Measurements from ENCODE around the gene GLP2R.

Gene GLP2R

GRCh38 chr17:9922012-9922848, 96.5 kb downstream of the GLP2R start:
- no peak for DNase-seq (ENCODE audit: low read depth in 2 of 2)

- no peak for DNase-seq (ENCODE audit: low read depth in 2 of 2)
These were observed 99.0 kb downstream of the GLP2R start for GRCh38 chr17:9924735-9925191.

GRCh38 chr17:9925457-9925856, 99.7 kb downstream of the GLP2R start:
- no peak for DNase-seq (ENCODE audit: low read depth in 2 of 2)

- no peak for DNase-seq (ENCODE audit: low read depth in 2 of 2)
These were observed 100.6 kb downstream of the GLP2R start for GRCh38 chr17:9926150-9926804.

GRCh38 chr17:9928601-9929333, 103.0 kb downstream of the GLP2R start:
- no peak for DNase-seq (ENCODE audit: low read depth in 2 of 2)

GRCh38 chr17:9929871-9930270, 104.1 kb downstream of the GLP2R start:
- DNase-seq (ENCODE audit: low read depth in 2 of 2): no peak

- DNase-seq (ENCODE audit: low read depth in 2 of 2): no peak
These were observed 105.5 kb downstream of the GLP2R start for GRCh38 chr17:9931144-9931741.

GRCh38 chr17:9932491-9932890, 106.8 kb downstream of the GLP2R start:
- DNase-seq (ENCODE audit: low read depth in 2 of 2): no peak

- no peak for DNase-seq (ENCODE audit: low read depth in 2 of 2)
These were observed 108.6 kb downstream of the GLP2R start for GRCh38 chr17:9934331-9934730.

GRCh38 chr17:9935408-9935807, 109.7 kb downstream of the GLP2R start:
- DNase-seq (ENCODE audit: low read depth in 2 of 2): no peak

- DNase-seq (ENCODE audit: low read depth in 2 of 2): no peak
These were observed 110.4 kb downstream of the GLP2R start for GRCh38 chr17:9936095-9936494.

GRCh38 chr17:9937241-9937761, 111.6 kb downstream of the GLP2R start:
- DNase-seq (ENCODE audit: low read depth in 2 of 2): no peak

GRCh38 chr17:9937901-9938300, 112.2 kb downstream of the GLP2R start:
- DNase-seq (ENCODE audit: low read depth in 2 of 2): no peak

- no peak for DNase-seq (ENCODE audit: low read depth in 2 of 2)
These were observed 113.0 kb downstream of the GLP2R start for GRCh38 chr17:9938764-9939163.

- DNase-seq (ENCODE audit: low read depth in 2 of 2): no peak
These were observed 115.1 kb downstream of the GLP2R start for GRCh38 chr17:9940841-9941240.

GRCh38 chr17:9941305-9941704, 115.6 kb downstream of the GLP2R start:
- no peak for DNase-seq (ENCODE audit: low read depth in 2 of 2)

Data from stimulated activated CD8-positive, alpha-beta memory T cell treated with anti-CD3 and anti-CD28 coated beads, Interleukin-7, amount 100 ng/mL, for 1 hour (primary cell).